ENCODE data around the gene TMEM132C.

DNA sequence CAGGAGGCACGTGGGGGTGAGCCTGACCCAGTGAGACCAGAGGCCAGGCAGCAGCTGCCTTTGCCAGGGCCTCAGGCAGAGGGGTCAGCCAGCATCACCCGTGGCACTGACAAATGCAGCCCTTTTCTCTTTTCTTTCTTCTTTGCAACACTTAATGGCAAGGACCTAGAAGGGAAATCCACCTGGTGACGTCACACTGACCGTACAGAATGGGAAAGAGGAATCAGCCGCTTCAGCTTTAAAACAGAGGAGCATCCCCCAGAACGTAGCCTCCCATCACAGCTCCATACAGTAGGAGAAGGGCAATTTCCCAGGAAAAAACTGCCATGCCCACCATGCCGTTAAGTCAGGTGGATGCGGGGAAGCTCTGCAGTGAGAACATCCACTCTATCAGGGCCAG lies 328.6 kb downstream of the TMEM132C start:
- TF ChIP-seq, protein P1, sequence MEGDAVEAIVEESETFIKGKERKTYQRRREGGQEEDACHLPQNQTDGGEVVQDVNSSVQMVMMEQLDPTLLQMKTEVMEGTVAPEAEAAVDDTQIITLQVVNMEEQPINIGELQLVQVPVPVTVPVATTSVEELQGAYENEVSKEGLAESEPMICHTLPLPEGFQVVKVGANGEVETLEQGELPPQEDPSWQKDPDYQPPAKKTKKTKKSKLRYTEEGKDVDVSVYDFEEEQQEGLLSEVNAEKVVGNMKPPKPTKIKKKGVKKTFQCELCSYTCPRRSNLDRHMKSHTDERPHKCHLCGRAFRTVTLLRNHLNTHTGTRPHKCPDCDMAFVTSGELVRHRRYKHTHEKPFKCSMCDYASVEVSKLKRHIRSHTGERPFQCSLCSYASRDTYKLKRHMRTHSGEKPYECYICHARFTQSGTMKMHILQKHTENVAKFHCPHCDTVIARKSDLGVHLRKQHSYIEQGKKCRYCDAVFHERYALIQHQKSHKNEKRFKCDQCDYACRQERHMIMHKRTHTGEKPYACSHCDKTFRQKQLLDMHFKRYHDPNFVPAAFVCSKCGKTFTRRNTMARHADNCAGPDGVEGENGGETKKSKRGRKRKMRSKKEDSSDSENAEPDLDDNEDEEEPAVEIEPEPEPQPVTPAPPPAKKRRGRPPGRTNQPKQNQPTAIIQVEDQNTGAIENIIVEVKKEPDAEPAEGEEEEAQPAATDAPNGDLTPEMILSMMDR (IDR thresholded peaks at IDR 0.05), result no peak
- TF ChIP-seq EZH2 (IDR thresholded peaks at IDR 0.05) (no peak), EZH2phosphoT487 (IDR thresholded peaks at IDR 0.05) (no peak)
